ENCODE measurements around the gene WAS. TPM values are rescaled to one million over a fixed set of nuclear protein-coding genes. Genes with fewer than 3 reads are reported as not detected.

The WAS gene
- total RNA-seq: 10 to 100 TPM in 5 of 9 donors, 1 to 10 TPM in 4; 1.1 to 22.5 (median 12.8) TPM
- polyA plus RNA-seq: 10 to 100 TPM in 1 of 3 donors, 1 to 10 TPM in 2; 4.2 to 18.9 (median 9.1) TPM
- long read RNA-seq, donor 1: 0 reads
- long read RNA-seq, donor 2: 0 reads
- long read RNA-seq, donor 3: 0 reads
- long read RNA-seq, donor 4, partial matches to known transcripts: 1 of 2 reads
- long read RNA-seq, donor 4, other reads (novel, unspliced or antisense): 1 of 2 reads
- long read RNA-seq, donor 5, partial matches to known transcripts: 3 of 6 reads
- long read RNA-seq, donor 5, other reads (novel, unspliced or antisense): 0 of 6 reads
- long read RNA-seq, donor 6, partial matches to known transcripts: 2 of 2 reads
- long read RNA-seq, donor 6, other reads (novel, unspliced or antisense): 0 of 2 reads
- long read RNA-seq, donor 7: 0 reads
- long read RNA-seq, donor 8: 0 reads
- long read RNA-seq, donor 9: 0 reads
- long read RNA-seq, donor 10: 0 reads

DNA sequence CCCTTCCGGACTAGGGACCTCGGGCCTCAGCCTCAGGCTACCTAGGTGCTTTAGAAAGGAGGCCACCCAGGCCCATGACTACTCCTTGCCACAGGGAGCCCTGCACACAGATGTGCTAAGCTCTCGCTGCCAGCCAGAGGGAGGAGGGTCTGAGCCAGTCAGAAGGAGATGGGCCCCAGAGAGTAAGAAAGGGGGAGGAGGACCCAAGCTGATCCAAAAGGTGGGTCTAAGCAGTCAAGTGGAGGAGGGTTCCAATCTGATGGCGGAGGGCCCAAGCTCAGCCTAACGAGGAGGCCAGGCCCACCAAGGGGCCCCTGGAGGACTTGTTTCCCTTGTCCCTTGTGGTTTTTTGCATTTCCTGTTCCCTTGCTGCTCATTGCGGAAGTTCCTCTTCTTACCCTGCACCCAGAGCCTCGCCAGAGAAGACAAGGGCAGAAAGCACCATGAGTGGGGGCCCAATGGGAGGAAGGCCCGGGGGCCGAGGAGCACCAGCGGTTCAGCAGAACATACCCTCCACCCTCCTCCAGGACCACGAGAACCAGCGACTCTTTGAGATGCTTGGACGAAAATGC, at the start of gene WAS:
Gene WAS (plus strand): TSS at position 389 of the 572 bp plus-strand sequence. CDS start 55 bp downstream, at position 444.
- peak in 2 of 7 donors; percentile 24 to 50 for DNase-seq
- no peaks in the 10 kb centered on the region for H3K9me3 ChIP-seq (replicated peaks in 1 of 3)
- WGBS, 4 donors: 65 to 74% (median 72%) methylated on average over 10 to 13 of the region's 13 CpGs
- H3K4me1 ChIP-seq (replicated peaks in 1 of 2): no peaks in the 10 kb centered on the region
- no peaks in the 10 kb centered on the region for H3K36me3 ChIP-seq (replicated peaks in 1 of 2)
- peaks cover 8% of the 10 kb centered on the region for H3K27me3 ChIP-seq
- intact Hi-C loops (cut with DNase I): no loop called here
- peak within 1 kb of the TSS in 3 of 5 donors; percentile 27 to 78 (median 57) for H3K27ac ChIP-seq
- TF ChIP-seq, protein P1, sequence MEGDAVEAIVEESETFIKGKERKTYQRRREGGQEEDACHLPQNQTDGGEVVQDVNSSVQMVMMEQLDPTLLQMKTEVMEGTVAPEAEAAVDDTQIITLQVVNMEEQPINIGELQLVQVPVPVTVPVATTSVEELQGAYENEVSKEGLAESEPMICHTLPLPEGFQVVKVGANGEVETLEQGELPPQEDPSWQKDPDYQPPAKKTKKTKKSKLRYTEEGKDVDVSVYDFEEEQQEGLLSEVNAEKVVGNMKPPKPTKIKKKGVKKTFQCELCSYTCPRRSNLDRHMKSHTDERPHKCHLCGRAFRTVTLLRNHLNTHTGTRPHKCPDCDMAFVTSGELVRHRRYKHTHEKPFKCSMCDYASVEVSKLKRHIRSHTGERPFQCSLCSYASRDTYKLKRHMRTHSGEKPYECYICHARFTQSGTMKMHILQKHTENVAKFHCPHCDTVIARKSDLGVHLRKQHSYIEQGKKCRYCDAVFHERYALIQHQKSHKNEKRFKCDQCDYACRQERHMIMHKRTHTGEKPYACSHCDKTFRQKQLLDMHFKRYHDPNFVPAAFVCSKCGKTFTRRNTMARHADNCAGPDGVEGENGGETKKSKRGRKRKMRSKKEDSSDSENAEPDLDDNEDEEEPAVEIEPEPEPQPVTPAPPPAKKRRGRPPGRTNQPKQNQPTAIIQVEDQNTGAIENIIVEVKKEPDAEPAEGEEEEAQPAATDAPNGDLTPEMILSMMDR (IDR thresholded peaks at IDR 0.05): no peak
- TF ChIP-seq POLR2A (IDR thresholded peaks at IDR 0.05): no peak
- peak within 1 kb of the TSS in 1 of 4 donors; percentile 15 for H3K4me3 ChIP-seq

DNA sequence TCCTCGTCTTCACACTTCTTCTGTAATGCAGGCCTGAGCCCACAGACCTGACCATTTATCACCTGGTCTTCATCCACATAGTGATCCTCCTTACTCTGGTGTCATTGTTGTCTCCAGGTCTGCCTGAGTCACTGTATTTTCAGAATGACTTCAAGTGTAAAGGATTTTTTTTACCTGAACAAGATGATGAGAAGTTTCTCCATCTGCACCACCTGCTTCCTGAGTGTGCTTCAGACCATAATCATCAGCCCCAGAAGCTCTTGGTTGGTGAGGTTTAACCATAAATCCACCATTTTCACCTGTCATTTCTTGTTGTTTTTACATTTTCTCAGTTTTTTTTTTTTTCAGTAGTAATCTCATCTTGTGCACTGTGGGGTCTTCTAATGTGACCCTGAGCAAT, 47.3 kb upstream of the WAS start:
- WGBS, 4 donors: 56 to 84% (median 69%) methylated on average over 1 of the region's 1 CpG

DNA sequence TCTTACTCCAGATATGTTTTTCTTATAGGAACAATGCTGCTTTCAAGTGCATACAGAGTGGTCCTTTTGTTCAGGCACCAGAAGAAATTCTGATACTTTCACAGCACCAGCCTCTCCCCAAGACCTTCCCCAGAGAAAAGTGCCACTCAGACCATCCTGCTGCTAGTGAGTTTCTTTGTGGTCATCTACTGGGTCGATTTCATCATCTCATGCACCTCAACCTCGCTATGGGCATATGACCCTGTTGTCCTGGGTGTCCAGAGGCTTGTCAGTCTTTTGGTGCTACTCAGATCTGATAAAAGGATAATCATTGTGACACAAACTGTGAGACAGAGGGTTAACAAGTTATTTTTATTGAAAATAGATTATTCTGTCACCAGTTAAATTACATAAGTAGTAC, 46.8 kb upstream of the WAS start:
- intact Hi-C loops (cut with DNase I): no loop called here
- Histone ChIP-seq H3K27me3 (no peaks in the 10 kb centered on the region), H3K9me3 (replicated peaks in 1 of 3) (no peaks in the 10 kb centered on the region), H3K36me3 (replicated peaks in 1 of 2) (no peaks in the 10 kb centered on the region), H3K4me3 (no peak overlapping the region), H3K27ac (no peak overlapping the region), H3K4me1 (replicated peaks in 1 of 2) (no peaks in the 10 kb centered on the region)
- TF ChIP-seq, protein P1 (IDR thresholded peaks at IDR 0.05): no peak
- no peak for TF ChIP-seq POLR2A (IDR thresholded peaks at IDR 0.05)
- no peak for DNase-seq
- 32 to 65% (median 61%) methylated on average over 2 of the region's 2 CpGs for WGBS, 4 donors

More for the DNA sequence above, 47.3 kb upstream of the WAS start:
- Histone ChIP-seq H3K36me3 (replicated peaks in 1 of 2) (no peaks in the 10 kb centered on the region), H3K27ac (no peak overlapping the region), H3K9me3 (replicated peaks in 1 of 3) (no peaks in the 10 kb centered on the region), H3K4me1 (replicated peaks in 1 of 2) (no peaks in the 10 kb centered on the region), H3K4me3 (no peak overlapping the region), H3K27me3 (no peaks in the 10 kb centered on the region)
- DNase-seq: no peak
- TF ChIP-seq POLR2A (IDR thresholded peaks at IDR 0.05): no peak
- TF ChIP-seq, protein P1 (IDR thresholded peaks at IDR 0.05): no peak
- intact Hi-C loops (cut with DNase I): no loop called here

DNA sequence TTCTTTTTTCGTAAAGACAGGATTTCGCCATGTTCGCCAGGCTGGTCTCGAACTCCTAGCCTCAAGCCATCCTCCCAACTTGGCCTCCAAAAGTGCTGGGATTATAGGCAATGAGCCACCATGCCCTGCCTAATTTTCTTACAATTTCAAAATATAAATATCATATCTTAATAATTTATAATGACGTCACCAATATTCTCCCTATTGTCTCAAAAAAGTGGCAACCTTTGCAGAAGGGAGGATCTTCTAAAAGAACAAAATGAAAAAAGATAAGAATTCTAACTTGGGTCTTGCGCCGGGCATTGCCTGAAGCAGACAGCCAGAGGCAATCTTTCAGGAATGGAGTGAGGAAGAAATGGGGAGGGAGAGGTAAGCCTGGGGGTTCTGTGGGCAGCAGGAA, 37.9 kb upstream of the WAS start:
- no peak for TF ChIP-seq POLR2A (IDR thresholded peaks at IDR 0.05)
- intact Hi-C loops (cut with DNase I): no loop called here
- Histone ChIP-seq H3K36me3 (replicated peaks in 1 of 2) (no peaks in the 10 kb centered on the region), H3K27ac (no peak overlapping the region), H3K27me3 (no peaks in the 10 kb centered on the region), H3K4me1 (replicated peaks in 1 of 2) (no peaks in the 10 kb centered on the region), H3K4me3 (no peak overlapping the region), H3K9me3 (replicated peaks in 1 of 3) (no peaks in the 10 kb centered on the region)
- WGBS, 4 donors: 80 to 89% (median 84%) methylated on average over 7 of the region's 7 CpGs
- no peak for DNase-seq
